NCI-H446 (cell line): ENCODE data around the gene GNG10.
"Not testable (repeated sequence)": the region's sequence is repeated elsewhere in the genome, so short reads cannot be mapped to it uniquely, and the experiment has no call there.

Experiments used
- DNase-seq, 2 experiments: peaks; one replicate each; lab custom pipeline; 2025; lab: John Stamatoyannopoulos, UW

Gene GNG10

DNA sequence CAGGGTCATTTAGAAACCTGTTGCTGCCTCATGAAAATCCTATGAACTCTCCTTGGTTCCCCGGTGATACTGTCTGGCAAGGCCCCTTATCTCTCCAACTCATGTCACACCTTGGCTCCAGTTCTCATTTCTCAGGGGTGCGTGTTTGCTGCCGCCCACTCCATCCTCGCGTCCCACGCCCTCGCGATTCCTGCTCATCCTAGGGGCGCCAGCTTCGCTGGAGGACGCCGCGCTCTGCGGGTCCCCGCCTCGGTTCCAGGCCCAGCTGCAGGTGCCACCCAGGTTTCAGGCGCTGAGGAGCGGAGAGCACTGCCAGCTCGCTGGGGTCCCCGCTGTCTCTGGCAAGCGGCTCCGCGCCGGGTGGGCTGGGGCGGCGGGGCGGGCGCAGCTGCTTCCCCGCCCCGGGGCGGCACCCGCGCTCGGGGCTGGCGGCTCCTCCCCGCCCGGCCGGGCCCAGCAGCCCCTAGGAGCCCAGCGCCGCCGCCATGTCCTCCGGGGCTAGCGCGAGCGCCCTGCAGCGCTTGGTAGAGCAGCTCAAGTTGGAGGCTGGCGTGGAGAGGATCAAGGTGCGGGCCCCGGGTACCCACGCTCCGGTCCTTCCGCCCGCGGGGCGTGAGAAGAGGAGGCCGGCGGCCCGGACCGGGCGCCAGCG is at the start of gene GNG10:
Gene GNG10 (plus strand): TSS at position 456 of the 652 bp plus-strand sequence. CDS start 30 bp downstream, at position 486.
- DNase-seq = peak in 1 of 2 experiments; percentile 46

DNA sequence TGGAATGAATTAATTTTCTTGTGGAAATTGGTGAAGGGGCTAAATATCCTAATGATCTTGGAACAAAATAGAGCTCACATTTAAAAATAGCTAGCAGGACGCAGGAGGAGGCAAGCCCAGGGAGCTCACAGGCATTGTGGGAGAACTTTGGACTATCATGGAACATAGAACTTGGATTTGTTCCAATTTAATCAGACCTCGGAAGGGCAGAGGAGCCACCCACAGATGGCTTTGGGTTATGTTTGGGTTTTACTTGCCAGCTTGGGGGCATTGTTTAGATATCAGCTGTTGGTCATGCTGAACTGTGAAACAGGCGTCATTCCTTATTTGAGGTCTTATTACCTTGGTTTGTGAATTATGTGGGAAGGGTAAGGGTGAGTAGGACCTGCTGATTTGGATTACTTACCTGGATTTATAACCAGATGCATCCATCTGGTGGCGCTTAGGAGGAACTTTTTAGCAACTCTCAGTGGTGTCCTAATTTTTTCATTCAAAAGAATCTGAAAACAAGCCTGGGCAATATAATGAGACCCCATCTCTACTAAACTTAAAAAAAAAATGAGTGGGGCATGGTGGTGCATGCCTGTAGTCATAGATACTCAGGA is 47.9 kb upstream of the GNG10 start:
- DNase-seq = peak in 1 of 2 experiments; percentile 11

DNA sequence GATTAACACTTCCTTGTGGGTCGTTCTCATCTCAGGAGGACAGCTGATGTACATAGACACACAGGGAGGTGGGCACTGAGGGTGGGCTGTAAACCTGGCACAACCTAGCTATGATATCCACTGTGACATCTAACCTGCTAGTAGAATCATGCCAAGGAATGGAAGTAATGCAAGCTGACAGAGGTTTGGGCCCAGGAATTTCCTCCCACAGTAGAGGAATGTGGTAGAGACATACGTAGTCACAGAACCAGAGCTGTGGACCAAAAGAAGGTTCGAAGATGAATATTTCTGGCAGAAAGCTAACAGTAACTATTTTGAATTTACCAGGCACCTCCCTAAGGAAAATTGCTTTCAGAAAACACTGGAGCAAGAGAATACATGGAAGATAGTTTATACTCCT is 45.5 kb upstream of the GNG10 start:
- DNase-seq = no peak

DNA sequence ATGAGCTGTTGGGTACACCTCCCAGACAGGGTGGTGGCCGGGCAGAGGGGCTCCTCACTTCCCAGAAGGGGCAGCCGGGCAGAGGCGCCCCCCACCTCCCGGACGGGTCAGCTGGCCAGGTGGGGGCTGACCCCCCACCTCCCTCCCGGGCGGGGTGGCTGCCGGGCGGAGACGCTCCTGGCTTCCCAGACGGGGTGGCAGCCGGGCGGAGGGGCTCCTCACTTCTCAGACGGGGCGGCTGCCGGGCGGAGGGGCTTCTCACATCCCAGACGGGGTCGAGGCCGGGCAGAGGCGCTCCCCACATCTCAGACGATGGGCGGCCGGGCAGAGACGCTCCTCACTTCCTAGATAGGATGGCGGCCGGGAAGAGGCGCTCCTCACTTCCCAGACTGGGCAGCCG is 44.1 kb upstream of the GNG10 start:
- not testable (repeated sequence) for DNase-seq

DNA sequence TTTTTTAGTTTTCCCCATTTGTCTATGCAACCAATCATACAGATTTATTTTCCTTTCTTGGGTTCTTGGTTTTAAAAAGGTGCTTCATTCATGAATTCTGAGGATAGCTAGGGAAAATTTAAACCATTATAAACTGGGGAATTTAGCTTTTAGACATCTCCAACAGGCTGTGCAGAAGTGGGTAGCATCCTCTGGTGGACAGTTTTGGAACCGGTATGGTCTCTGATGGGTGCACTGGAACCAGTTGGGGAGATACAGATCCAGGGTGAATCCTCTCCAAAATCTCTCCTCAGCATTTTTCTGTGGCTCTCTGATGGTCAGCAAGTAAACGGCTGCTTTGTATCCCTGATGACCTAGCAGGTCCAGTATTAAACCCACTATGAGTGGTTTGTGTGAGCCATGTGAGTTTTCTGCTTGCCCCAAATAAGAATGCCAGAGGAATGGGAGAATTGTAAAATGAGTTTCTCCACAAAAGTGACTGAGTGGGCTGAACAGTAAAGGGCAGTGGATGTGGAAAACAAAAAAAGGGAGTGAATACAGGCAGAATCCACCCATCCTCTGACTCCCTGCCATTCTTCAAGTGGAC is 39.4 kb upstream of the GNG10 start:
- peak in 1 of 2 experiments; percentile 4 for DNase-seq

DNA sequence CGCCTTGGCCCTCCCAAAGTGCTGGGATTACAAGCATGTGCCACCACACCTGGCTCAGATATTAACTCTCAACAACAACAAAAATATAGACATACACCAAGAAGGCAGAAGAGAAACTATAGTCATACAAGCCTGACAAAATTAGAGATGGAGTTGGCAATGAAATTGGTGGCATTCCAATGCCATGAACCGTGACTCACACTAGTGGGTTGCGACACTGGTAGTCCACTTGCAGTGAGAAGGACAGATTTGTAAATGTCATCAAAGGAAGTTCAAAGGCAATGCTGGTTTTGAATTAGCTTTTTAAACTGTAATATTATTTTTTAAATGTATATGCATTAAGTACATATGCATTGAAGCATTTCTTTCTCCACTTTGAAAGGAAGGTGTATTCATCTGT is 38.8 kb upstream of the GNG10 start:
- DNase-seq = no peak

DNA sequence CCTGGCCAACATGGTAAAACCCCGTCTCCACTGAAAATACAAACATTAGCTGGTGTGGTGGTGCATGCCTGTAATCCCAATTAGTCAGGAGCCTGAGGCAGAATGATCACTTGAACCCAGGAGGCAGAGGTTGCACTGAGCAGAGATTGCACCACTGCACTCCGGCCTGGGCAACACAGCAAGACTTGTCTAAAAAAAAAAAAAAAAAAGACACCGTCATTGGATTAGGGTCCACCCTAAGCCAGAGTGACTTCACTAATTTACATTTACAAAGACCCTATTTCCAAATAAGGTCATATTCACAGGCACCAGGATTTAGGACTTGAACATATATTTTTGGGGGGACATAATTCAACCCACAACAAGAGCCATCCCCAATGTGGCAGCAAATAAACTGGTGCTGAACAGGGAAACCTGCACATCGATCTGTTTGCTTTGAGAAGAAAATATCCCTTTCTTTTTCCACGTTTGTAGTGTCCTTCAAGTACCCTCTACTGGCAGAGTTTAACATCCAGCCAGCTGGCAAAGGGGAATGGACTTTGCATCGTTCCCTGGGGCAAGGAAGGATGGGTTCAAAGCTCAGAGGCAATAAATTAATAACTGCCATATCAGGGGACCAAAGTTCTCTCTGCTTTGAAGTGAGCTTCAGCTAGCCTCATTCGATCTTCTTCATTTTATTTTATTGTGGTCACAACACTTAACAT is 34.0 kb upstream of the GNG10 start:
- no peak for DNase-seq

DNA sequence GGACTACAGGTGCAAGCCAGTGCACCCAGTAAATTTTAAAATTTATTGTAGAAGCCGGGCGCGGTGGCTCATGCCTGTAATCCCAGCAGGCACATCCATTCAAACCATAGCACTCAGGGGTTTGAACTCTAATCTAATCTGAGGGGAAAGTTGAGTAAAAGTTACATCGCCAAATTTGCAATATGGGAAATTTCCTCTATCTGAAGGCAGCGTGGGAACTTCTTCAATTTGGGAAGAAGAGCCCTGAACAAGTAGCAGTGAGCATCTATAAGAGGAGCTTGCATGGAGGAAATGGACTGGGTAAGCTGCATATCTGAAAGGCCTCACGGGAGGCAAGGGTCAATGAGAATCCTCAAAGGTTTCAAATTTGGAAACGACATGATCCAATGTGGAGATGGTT is 33.0 kb upstream of the GNG10 start:
- DNase-seq = no peak

DNA sequence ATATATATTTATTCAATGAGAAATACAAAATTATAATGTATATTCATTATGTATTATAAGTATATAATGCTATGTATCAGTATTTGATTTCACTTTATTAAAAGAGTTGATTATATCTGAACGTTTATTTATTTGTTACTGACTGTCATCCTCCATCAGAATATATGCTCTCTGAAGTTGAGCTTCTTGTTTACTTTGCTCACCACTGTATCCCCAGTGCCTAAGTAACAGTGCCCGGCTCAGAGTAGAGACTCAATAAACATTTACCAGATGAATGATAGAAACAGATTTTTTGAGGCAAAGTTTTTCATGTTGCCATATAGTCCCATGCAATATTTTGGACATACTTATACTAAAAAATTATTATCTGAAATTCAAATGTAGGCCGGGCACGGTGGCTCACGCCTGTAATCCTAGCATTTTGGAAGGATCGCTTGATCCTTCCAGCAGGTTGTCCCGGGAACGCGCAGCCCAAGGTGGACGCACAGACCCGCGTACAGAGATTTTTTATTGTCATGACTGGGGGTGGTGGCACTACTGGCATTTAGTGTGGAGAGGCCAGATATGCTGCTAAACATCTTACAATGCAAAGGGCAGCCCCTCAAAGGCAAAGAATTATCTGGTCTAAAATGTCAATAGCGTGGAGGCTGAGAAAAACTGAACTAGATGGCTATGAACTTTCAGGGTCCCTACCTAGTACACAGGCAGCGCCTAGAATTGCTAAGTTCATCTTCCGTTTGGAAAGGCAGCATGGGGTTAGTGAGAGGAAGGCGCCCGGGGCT is 31.0 kb upstream of the GNG10 start:
- no peak for DNase-seq

DNA sequence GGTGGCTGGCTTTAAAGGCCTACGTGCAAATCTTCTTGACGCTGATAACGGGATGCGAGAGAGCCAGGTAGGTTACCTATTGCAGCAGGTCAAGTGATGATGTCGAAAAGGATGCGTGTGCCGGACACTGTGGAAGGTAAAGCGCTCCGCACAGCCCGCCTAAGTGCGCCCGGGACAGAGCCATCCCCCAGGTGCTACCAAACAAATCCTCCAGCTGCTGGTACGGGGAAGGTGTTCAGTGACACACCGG is 30.5 kb upstream of the GNG10 start:
- no peak for DNase-seq

DNA sequence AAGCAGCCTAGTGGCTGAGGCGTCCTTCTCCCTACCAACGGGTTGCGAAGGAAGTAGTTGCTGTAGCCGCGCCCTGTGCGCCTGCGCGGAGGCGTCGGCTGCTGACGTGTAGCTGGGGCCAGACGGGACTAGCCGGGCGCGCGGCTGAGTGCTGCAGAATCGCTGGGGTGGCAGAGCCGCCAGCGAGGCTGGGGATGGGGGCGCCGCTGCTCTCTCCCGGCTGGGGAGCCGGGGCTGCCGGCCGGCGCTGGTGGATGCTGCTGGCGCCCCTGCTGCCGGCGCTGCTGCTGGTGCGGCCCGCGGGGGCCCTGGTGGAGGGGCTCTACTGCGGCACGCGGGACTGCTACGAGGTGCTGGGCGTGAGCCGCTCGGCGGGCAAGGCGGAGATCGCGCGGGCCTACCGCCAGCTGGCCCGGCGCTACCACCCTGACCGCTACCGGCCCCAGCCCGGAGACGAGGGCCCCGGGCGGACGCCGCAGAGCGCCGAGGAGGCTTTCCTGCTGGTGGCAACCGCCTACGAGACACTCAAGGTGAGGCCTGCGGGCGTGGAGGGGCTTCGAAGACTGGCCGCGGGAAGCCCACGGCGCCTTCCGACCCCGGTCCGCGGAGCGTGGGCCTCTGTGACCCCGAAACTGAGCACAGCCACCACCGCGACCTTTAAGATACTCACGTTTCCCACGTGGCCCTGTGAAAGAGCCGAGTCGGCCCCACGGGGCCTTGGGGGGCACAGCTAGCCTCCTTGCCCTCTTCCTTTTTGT is 30.0 kb upstream of the GNG10 start, which contains the start of gene DNAJC25:
Gene DNAJC25 (plus strand): TSS at position 121 of the 758 bp plus-strand sequence. CDS start 74 bp downstream, at position 195.
- DNase-seq = peak; percentile 77 to 93

DNA sequence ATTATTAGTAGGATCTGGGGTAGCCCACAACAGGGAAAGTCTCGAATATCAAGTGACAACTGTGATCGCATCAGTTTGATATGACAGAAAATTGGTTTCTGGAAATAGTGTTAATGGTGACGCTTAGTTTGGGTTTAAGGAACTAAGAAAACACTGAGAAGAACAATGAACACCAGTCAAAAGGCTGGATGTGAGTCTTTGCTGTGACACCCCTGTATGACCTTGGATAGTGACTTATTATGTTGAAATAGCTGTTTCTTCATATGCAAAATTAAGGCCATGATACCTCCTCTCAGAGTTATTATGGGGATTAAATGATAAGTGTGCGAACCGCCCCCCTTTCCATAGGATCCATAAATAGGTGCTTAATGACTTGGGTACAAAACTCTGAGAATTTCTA is 29.3 kb upstream of the GNG10 start:
- DNase-seq = no peak

DNA sequence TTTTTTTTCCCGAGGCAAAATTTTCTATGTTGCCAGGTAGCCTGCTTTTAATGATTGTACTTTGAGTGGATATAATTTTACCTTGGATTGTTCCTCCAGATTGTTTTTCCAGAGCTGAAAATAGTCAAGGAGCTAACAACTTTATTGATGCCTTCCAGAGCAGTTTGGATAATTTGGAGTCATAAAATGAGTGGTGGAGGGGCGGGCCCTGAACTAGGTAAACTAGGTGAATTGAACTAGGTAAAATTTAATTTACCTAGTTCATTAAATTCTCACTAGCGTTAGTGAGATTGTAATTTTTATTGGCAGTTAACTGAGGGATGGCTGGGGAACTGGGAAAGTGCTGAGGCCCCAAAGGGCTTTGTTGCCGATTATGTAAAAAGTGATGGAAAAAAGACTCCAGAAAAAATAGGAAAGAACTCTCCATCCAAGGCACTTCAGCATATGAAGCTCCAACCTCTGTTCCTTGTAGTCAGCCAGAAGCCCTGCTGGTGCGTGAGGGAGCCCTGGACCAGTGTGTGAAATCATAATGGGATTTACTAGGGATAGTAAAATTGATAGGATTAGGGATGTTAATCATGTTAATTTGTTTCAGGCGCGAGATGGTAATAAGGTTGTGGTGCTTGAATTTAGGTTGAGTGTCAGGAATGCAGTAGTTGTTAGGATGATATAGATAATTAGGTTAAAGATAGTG is 28.6 kb upstream of the GNG10 start:
- DNase-seq = no peak

DNA sequence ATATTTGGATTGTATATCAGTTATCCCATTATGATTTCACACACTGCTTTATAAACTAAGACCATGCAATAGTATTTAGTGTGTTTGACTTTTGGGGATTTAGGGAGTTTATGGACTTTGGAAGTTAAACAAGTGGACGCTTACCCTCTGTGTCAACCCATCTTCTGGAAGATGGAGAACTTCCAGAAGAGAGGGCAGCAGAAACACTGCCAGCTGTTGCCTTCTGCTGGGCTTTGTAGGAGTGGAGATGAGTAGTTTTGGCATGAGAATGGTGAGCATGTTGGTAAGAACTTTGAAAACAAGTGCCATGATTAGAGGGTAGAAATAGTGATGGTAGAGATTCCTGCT is 28.0 kb upstream of the GNG10 start:
- no peak for DNase-seq

DNA sequence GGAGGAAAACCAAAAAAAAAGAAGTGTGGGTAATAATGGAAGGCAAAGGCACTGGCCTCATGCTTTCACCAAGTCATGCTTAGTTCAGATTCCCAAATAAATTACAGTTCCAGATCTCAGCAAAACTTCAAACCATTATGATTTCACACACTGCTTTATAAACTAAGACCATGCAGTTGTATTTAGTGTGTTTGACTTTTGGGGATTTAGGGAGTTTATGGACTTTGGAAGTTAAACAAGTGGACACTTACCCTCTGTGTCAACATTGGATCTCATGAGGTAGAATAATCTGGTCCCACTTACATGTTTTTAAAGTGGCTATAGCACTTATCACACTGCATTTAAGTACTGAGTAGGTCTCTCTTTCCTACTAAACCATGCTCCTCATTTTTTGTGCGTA is 26.5 kb upstream of the GNG10 start:
- DNase-seq = no peak

DNA sequence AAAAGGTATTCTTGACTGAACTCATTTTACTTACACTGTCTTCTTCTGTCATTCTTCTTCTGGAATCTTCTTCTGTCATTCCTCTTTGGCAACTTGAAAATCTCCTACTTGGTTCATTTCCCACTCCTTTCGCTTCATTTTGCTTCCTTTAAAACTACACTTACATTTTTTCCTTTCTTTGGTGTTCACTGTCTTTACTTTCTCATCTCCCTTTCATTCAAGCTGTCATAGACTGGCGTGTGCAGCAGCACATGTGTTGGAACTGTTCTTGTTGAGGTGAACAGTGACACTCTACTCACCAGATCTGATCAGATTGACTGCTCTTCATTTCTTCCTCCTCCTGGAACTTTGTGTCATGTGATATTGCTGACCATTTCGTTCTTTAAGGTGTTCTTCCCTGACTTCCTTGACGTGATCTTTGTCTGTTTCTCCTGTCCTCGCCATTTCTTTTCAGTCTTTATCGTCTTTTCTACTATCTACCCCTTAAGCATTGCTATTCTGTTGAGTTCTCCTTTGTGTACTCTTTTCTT is 23.9 kb upstream of the GNG10 start:
- DNase-seq = no peak

DNA sequence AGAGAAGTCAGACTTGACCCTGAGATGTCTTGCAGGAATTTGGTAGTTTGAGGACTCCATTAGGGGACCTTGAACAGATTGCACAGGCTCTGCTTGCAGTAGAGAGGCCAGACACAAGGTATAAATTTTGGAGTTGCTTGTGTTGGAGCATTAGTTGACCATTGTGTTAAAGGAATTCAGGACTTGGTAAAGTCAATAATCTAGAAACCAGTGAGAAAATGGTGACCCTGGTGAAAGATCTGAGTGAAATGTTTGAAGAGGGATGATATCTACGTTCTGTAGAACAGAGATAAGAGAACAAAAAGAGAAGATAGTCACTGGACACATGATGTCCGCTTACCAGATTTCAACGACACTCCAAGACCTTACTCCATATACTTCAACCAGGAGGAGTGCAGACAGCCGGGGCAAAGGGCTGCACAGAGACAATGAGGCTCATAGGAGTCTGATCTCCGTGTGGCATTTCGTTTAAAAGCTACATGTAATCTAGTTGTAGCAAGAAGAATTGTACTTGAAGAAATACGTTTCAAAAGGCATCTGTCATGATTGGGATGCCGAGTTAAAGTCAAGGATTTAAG is 17.1 kb upstream of the GNG10 start:
- no peak for DNase-seq

DNA sequence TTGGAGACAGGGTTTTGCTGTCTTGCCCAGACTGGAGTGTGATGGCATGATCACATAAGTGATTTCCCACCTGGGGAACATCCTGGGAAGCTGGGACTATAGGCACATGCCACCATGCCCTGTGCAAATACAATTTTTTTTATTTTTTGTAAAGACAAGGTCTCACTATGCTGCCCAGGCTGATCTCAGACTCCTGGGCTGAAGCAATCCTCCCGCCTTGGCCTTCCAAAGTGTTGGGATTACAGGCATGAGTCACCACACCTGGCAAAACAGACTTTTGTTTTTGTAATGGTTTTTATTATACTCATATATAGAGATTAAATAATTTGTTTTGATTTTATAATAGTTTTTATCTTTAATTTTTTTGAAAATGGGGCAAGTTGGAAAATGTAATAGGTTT is 15.6 kb upstream of the GNG10 start:
- no peak for DNase-seq

DNA sequence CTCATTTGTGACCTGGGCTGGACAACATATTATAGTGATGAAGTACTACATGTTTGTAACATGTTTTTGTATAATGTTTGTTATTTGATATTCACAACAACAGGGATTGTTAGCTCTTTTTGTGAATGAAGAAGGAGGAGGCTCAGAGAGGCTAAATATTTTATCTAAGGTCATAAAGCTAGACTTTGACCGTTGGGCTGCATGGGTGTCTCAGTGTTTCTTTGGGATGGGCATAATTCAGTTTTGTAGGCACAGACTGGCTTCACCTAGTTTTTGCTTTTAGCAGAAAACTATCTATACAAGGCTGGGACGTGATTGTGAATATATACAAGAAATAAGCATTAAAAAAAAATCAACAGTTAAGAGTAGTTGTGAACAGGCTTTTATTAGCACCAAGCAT is 15.0 kb upstream of the GNG10 start:
- no peak for DNase-seq

DNA sequence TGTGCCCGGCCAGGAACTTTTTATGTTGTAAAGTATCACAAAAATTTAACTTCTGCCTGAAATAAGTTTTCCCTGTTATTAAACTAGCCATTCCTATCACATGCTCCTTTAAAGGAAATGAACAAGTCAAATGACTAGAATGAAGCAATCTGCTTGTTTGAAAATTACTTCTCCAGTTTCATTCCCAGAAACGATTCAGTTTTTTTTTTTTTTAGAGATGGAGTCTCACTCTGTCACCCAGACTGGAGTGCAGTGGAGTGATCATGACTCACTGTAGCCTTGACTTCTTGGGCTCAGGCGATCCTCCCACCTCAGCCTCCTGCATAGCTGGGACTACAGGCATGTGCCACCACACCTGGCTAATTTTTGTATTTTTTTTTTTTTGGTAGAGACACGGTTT is 13.3 kb upstream of the GNG10 start:
- no peak for DNase-seq

DNA sequence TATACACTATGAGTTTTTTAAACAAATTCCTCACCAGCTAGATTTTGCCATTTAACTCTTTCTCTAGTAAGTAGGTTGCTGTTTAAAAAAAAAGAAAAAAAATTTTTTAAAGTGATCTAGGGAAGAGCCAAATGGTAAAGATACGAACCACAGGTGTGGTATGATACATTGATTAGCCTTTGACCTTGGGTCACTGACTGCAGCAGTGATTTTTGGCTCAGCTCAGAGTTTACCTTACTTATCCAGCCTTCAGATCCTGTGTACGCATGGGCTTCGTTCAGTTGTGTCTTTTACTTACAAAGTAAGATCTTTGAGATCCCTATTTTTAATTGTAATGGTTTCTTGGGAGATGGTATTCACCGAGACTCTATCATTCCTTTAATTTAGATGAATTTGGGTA is 12.4 kb upstream of the GNG10 start:
- no peak for DNase-seq
